GM19452 (cell line): ENCODE measurements around the gene UQCR10.
A peak's percentile ranks its signal among the peaks of the same experiment; 100 is the strongest.

Source experiments
- ATAC-seq: cut with Tn5 transposase; IDR thresholded peaks from one replicate; pipeline ENCODE4 v1.9.1; 2021; ENCODE audit not compliant: unreplicated experiment

Gene UQCR10

DNA sequence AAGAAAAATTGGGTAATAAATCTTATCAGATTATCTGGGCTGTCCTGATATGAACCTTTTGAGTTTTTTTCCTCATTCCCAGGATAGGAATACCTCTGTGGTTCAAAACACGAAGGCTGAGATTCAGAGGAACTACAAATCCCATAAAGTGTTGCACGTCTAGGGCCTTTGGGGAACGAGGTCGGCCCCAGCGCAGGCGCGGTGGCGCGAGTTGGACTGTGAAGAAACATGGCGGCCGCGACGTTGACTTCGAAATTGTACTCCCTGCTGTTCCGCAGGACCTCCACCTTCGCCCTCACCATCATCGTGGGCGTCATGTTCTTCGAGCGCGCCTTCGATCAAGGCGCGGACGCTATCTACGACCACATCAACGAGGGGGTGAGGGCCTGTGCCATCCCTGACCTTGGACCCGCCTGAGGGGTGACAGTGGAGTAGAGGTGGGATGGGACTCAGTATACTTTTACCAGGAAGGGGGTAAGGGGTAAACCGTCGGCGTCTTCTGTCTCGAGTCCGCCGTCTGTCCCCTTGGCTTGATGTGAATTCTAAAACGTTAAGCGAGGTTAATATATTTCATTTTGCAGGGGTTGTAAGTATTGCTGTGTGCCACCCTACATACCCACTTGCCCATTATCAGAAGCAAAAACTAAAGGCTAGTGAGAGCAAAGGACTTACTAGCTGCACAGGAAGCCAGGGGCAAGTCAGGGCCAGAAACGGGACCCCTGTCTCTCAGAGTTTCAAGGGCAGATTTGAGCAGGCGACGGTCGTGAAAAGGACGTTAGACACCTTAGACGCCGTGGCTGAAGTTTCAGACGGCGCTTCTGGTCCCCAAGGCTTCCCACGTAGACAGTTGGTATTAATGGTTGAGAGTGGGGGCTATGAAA lies at the start of gene UQCR10:
Gene UQCR10 (plus strand): TSS at position 199 of the 881 bp plus-strand sequence. CDS start 30 bp downstream, at position 229.
- ATAC-seq: peak; percentile 60

- ATAC-seq: no peak
Observed at GRCh38 chr22:29717789-29718188, 49.4 kb upstream of the UQCR10 start.

GRCh38 chr22:29718949-29719898 lies 47.9 kb upstream of the UQCR10 start:
- ATAC-seq: no peak

GRCh38 chr22:29719899-29720645 lies 47.1 kb upstream of the UQCR10 start, which contains the start of gene CABP7:
TSS of gene CABP7 (plus strand) at chr22:29720003. CDS start at chr22:29720425, 422 bp downstream.
- ATAC-seq: no peak

DNA sequence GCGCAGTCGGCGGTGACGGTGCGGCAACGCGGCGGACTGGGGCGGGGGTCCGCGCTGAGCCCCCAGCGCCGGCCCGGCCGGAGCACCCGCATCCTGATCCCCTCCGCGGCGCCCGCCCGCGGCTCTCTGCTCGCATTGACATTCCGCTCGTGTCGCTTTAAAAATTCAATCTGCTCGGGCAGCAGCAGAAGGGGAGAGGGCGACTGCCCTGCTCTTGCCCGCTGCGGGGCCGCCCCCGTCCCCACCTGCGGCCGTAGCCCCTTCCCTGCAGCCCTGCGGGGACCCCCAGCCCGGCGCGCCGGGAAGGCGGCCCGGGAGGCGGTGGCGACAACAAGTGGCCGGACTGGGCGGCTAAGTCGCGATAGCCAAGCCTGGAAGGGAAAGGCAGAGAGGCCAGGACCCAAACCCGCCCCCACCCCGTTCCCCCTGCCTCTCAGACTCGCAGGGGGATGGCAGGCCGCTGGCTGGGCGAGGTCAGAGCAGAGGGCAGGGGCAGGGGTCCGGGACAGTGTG lies 46.3 kb upstream of the UQCR10 start:
- no peak for ATAC-seq

DNA sequence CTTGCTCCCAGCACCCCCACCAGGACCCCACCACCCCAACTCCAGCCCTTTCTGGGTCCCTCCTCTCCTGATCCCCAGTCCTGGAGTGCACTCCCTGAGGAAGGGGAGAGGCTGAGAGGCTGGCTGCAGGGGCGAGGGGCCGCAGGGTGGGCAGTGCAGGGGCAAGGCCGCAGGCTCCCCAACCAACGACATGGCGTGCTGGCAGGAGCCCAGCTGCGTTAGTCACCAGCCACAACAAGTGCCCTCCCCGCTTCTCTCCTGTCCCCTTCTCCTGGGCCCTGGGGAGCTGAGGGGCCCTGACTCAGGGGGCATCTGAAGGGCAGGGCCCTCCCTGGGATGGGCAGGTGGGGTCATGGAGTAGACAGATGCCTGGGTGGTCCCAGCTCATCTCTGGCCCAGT lies 45.0 kb upstream of the UQCR10 start:
- ATAC-seq: no peak

GRCh38 chr22:29722587-29722986 lies 44.6 kb upstream of the UQCR10 start:
- ATAC-seq: no peak

DNA sequence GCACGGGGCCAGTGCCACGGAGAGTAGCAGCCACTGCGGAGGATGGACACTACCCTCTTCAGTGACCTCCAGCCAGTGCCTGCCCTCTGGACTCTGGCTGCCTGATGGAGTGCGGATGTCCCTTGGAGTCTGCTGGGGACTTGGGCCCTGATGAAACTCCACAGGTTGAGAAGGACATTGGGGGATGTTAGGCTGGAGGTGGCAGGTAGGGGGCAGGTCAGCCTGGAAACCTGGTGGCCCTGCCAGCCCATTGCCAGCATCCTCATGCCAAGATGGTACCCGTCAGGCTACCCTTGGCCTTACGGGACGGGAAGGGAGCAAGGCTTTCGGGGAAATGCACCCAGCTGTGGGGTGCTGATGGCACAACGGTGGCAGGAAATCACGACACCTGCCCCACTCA lies 43.4 kb upstream of the UQCR10 start:
- ATAC-seq: no peak

- ATAC-seq: no peak
Observed at GRCh38 chr22:29724843-29725242, 42.3 kb upstream of the UQCR10 start.

DNA sequence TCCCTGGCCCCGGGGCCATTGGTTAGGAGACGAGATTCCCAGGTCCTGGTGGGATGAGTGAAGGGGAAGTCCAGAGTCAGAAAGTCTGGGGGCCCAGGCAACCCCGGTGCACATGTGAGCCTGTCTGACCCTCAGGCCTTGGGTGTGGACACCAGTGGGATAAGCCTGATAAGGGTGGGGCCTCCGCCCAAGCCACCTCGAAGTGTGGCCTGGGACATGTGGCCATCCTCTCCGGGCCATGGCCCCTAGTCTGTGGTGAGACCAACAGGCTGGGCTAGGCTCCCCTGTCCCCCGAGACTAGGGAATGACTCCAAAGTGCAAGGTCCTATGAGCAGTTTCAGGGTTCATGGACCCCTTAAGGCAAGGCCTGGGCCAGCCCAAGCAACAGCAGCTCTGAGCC lies 41.1 kb upstream of the UQCR10 start:
- ATAC-seq: no peak

GRCh38 chr22:29726512-29727130 lies 40.5 kb upstream of the UQCR10 start:
- ATAC-seq: no peak

- no peak for ATAC-seq
Observed at GRCh38 chr22:29727131-29727523, 40.0 kb upstream of the UQCR10 start.

DNA sequence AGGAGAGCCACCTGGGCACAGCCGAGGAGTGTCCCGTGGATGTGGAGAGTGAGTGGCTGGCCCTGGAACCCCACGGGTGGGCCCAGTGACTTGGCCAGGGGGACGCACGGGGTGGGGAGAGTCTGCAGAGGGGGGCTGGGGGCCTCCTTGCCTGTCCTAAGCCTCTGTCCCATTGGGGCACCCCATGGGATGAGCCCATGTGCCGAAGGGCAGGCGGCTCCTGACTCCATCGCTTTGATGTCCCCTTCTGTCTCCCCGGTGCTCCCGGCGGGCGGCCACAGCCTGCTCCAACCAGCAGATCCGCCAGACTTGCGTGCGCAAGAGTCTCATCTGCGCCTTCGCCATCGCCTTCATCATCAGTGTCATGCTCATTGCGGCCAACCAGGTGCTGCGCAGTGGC lies 38.0 kb upstream of the UQCR10 start:
- no peak for ATAC-seq

GRCh38 chr22:29731058-29731850 lies 35.9 kb upstream of the UQCR10 start:
- no peak for ATAC-seq

- no peak for ATAC-seq
Observed at GRCh38 chr22:29732883-29733282, 34.3 kb upstream of the UQCR10 start.

GRCh38 chr22:29733362-29734201 lies 33.6 kb upstream of the UQCR10 start:
- ATAC-seq: no peak

GRCh38 chr22:29734406-29734805 lies 32.8 kb upstream of the UQCR10 start:
- no peak for ATAC-seq

GRCh38 chr22:29734838-29735237 lies 32.3 kb upstream of the UQCR10 start:
- no peak for ATAC-seq

- ATAC-seq: no peak
Observed at GRCh38 chr22:29735416-29735815, 31.8 kb upstream of the UQCR10 start.
